SKM-1 (cell line): ENCODE results near the gene HCN1.

Experiments used
- DNase-seq: peaks from one replicate; lab custom pipeline; 2025; ENCODE audit not compliant: unreplicated experiment; lab: John Stamatoyannopoulos, UW

The HCN1 gene

DNA sequence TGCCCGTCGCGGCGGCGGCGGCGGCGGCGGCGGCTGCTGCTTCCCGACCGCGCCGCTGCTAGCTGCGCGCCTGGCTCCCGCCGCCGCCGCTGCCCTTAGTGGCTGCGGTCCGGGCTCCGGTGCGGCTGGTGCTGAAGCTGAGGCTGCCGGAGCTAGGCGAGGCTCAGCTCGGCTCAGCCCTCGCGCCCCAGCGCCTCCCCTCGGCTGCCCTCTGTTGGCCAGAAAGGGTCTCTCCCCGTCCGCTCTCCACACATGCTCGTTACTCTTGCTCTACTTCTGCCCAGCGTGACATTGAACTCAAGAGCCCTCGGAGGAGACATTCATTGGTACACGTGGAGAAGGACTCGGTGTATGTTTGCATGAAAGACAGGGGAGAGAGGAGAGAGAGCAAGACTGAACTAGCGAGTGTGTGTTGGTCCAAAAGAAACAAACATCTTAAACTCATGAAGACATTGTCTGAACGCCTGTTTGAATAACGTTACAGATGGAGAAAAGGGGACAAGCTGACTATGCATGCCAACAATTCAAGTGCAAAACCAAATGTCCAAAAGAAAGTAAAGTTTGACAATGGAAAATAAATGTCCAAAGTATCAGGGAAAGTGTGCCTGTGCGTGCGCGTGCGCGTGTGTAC lies at the start of gene HCN1:
Gene HCN1, minus strand, starts transcription at position 175 of the 631 bp plus-strand sequence.
- DNase-seq = no peak

DNA sequence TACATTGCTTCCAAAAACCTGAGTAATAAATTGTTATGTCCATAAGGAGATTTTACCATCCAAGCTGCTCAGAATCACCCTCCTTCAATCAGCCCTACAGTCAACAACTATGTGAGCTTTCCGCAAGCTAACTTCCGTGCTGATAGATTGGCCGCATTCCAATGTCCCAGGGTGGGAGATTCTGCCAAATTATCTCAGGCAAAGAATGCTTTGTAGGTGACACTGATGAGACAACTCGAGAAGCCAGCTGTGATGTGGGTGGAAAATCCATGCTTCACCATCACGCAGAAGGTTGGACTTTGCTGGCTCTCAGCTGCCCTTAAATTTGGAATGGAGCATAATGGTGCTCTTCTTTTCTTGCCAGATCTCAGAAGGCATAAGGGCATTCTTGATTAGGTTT lies 44.9 kb upstream of the HCN1 start:
- DNase-seq = no peak

DNA sequence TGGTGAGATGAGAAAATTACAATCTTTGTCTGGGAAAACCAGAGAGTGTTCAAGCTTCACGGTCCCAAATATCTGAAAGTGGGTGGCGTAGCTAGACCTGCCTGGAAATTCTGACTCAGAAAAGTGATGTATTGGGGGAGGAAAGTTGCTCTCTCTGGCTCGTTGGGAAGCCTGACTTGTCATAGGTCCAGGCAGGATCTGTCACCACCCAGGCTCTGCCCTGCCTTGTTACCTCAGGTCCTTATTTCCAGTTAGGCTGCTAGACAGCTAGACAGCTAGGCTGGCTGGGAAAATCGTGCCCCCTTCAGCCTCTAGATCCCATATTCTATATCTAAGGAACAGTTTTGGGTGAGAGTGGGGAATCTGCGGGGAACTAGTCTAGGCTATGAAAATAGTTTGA lies 41.0 kb upstream of the HCN1 start:
- no peak for DNase-seq

DNA sequence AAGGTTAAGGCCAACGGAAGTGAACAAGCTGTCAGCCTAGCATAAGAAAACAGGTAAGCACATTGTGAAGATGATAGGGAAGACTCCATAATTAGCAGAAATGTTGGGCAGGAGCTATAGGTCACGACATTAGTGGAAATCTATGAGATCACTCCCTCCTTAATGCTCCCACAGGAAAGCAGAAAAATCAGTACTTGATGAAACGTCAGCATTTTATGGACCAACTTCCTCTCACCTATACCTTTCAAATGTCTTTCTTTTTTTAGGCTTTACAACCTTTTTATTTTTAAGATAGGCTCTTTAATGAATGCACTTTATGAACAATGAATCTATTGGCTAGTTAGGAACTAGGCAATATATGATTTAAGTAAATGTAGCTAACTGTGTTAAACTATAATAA lies 29.4 kb upstream of the HCN1 start:
- DNase-seq = no peak

DNA sequence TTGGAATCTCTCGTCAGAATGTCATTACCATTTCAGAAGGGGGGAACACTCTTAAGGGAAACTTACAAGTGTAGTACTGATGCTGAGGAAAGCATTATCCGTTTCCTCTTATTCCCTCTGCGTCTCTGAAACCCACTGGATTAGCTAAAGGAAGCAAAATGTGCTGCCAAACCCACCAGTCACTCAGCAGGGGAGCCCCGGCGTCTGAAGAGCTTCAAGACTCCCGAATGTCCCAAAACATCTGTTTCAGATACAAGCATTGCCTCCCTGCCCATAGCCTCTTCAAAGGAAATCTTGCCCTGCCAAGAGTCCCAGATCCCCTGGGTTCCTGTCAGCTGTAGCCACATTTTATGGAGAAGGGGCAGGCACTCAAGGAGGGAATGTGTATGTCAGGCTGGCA lies 1.0 kb upstream of the HCN1 start:
- no peak for DNase-seq

DNA sequence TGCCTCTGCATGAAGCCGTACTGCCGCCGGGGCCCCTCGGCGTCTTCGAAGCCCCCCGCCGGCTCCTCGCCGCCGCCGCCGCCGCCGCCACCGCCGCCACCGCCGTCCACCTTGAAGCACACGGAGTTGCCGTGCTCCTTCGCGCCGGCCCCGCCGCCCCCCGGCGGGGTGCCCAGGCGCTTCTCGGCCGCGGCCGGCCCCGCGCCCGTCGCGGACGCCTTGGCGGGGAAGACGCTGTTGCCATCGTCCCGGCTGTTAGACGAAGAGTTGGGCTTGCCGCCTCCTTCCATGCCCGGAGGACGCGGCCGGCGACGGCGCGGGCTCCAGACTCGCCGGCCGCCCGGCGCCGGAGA lies 400 bp downstream of the HCN1 start:
- DNase-seq = no peak

DNA sequence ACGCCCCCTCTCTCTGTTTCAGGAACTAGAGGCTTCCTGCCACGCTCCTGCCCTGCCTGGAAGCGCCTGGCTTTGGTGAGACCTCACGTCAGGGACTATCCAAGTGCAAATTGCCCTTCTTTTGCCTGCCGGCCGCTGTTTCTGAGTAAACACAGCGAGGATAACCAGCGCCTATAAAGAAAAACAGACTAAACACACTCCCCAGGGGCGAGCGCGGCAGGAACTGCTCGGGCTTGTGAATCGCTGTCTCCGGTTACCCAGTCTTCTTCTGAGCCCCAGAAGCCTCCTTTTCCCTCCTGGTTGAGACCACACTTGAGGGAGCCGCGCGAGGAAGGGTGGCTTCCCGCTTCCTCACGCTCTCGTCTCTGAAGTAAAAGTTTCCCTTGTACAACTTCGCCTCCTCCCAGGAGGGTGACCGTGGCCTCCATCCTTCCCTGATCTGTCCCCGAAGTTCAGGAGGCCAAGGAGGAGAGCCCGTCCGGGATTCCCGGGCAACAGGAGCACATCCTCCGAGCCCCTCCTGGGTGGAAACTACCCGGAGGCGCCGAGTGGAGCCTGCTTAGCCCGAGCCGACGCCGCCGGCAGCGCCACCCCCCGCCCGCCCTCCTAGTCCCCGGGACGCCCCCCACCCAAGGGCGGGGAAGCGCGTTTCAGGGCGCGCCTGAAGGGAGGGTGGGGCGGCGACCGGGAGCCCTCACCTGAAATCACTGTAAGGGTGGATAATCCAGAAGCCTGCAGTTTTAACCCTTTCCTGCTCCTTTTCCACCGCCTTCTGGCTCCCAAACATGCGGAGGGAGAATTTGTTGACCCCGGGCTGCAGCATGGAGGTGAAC lies 993 bp downstream of the HCN1 start:
- DNase-seq = no peak

DNA sequence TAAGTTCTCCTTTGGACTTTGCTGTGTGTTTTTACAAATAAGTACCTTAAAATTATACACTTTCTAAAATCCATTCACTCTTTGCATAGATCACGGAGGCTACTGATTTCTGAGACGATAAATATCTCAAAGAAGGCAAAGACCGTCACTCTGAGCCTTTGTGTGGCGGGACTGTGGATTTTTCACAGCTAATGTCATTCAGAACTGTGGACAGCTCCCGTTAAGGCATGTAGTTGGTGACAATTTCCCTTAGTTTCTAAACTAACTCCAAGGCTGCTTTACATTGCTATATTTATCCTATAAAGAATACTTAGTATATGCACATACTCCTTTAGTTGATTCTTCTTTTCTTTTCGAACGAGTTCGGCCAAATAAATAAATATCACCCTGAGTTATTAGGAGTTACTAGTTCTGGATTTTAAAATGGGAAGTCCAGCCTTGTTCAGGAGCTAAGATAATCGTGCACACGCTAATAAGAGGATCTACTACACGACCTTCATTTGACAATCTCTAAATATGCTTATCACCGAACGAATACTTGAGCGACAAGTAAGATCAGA lies 1.8 kb downstream of the HCN1 start:
- no peak for DNase-seq

DNA sequence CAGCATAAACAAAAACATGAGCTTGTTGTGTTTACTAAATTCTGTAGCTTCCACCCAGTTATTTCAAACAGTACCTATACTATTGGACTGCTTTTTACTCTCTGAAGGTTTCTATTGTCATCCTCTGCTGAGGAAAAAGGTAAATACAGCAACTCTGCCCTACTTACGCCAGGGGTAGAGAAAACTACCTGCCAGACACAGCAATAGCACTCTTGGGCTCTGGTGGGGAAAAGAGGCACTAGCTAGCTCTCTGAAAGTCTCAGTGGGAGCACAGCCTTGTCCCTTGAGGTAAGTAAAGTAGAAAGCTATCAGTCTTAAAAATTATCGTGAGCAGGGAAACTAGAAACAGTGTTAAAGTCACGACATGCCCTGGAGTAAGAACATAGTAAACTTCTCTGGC lies 3.7 kb downstream of the HCN1 start:
- DNase-seq = no peak

DNA sequence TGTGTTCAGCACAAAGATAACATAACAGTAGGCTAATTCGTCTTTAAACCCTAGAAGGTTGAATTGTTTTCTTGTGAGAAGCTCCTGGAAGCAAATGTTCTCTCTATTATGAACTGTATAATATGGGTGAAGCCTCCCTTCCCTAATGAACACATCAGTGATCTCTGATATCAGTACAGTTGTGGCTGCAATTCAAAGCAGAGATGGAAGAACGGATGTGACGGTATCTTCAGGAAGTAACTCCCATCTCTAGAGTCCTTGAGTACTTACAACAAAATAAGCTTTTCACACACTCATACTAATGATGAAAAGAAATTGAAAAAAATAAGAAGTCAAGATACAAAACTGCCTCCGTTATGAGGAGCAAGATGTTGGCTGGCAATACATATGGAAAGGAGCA lies 4.5 kb downstream of the HCN1 start:
- DNase-seq = no peak

DNA sequence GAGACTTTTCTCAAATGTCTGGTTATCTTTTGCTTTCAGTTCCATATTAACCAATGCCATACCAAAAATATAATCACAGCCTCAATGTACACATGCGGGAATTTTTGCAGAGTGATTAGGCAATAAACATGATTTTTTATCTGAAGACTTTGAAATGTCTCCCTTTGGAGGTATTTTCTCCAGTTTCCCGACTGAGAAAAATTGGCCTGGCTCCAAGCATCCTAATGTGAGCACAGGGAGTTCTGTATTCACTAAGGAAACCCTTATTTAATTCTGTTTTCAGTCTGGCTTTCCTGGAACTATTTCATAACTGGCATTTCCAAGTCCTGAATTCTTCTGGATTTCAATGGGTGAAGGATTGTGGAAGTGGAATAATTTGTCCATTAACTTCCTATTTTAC lies 8.5 kb downstream of the HCN1 start:
- no peak for DNase-seq

DNA sequence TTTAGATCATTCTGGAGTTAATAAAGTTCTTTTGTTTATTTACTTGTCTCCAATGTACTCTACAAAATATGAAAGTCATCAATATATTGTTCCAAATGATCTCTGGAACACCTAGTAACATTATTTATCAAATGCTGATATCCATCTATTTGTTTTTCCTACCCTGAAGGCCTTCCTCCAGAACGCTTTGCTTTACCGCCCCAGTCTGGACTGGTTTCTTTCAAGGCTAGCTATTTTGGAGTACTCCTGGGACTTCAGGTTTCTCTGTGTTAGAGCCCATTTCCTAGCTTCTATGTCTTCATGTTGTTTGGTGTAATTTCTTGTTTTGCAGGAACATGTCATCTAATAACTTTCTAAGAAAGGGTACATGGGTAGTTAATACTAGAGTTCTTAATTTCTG lies 9.6 kb downstream of the HCN1 start:
- no peak for DNase-seq

DNA sequence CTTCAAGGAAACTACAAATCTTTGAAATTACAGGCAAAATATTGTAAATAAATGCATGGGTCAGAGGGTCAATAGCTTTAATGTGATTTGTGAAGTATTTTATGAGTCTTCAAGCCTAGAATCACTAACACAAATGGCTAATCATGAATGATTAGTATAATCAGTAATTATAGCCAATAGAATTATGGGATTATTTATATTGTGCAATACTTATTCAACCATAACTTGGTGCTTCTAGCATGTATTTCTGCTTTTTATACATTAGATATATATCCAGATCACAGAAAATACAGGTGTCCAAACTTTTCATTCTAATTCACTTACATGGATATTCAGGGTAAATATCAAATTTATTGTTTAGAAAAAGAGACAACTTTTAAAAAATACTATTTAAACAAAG lies 12.1 kb downstream of the HCN1 start:
- DNase-seq = no peak

DNA sequence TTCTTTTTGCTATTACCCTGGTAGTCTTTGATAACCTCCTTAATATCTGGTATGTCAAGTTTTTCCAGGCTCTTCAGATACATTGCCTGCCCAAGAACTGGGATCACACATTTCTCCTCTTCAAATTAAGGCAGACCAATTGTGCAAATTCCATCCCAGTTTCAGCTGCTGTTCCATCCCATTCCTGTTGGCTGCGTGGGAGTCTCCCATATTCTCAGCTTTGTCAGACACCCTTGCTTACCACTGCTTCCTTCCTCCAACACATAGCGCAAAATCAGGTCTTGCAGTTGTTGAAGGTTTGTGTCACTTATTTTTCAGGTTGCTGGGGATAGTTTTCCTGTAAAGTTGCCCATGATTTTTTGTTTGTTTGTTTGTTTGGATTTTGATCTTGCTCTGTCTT lies 15.2 kb downstream of the HCN1 start:
- no peak for DNase-seq

DNA sequence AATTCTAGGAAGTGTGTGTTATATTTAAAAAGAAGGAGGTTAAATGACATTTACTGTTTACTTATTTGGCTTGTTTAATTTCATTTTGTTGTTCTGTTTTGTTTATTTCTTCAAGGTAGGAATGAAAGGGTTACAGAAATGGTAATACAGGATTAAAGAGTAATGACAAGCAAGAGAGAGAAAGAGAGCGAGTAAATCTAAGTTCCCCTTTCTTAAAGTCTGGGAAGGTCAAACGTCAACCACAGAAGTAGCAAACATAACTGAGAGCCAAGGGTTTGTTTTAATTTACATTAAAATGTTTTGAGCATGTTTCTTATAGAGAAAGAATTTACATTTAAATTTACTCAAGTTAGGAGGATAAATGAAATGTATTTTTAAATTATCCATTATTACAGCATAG lies 18.7 kb downstream of the HCN1 start:
- DNase-seq = no peak

DNA sequence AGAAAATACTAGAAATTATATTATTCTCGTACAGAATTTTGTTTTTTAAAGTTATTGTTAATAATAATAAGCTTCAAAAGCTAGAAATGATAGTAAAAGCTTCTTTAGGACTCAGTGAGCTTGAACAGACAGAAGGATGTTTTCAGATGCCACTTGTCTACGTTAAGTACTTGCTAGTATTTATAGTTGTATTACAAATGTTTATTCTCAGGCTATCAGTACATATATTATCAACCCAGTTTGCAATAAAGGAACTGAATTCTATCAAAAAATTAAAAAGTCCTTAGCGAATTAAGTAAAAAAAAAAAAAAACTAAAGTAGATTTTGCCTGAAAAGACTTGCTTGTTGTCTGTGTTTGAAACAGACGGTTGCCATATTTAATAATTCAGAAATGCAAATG lies 23.9 kb downstream of the HCN1 start:
- no peak for DNase-seq

DNA sequence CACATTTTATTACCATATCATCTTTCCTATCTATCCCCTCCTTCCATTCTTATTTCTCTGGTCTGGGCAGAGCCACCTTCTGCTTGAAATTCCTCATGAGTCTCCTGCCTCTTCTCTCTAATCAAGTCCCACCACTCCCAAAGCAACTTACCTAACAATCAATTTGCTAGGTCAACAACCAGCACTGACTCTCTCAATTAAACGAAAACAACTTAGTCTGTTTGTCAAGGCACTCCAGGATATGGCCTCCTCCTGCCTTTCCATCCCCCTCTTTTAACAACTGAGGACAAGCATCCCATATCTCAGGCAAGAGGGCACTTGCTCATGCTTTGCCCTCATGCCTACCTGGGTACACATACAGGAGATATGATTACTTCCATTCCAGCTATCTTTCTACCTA lies 47.4 kb downstream of the HCN1 start:
- DNase-seq = no peak

DNA sequence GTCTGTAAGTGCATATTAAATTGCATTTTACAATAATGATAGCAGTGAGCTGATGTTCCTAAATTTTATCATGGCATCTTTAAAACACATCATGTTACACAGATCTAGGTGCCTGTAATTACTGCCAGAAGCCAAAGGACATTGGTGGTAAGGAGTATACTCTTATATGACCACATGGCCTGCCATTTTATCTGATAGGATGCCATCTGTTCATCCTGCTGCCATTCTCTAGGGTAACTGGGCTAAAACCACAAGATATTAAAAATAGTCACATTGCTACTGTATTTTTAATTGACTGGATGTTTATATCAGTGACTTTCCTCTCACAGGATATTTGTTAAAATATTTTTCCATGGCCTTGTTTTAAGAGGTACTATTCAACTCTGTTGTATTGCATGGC lies 53.1 kb downstream of the HCN1 start:
- DNase-seq = no peak

DNA sequence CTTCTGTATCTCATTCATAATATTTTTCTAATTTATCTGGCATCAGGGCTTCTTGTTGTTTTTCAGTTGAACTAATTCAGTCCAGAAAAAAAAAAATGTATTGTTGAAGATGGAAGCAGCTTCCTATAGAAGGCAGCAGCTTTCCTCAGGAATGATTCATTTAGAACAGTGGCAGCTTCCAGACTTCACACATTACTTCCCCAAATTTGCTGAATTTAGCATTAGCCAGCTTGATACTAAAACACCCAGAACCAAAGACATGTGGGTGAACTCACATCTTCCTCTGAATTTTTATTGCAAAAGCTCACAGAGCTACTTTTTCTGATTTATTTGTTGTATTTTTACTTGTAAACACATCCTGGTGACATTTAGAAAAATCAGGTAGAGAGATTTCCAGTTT lies 53.8 kb downstream of the HCN1 start:
- DNase-seq = no peak

DNA sequence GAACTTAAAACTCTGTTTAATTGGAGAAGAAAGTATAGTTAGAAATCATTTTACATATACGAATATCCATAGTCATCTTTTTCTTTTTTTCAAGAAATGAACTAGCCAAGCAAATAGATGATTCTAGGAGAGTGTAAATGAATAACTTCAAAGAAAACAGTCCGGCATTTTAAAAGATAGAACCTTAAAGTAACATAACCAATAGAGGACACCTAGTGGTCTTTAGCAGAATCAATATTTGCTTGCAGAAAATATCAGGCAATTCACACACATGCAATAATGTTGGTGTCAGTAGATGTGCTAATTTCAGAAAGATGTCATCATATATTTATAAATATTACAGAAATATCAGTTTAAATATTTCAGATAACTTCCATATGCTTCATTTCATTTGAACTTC lies 57.1 kb downstream of the HCN1 start:
- DNase-seq = no peak

DNA sequence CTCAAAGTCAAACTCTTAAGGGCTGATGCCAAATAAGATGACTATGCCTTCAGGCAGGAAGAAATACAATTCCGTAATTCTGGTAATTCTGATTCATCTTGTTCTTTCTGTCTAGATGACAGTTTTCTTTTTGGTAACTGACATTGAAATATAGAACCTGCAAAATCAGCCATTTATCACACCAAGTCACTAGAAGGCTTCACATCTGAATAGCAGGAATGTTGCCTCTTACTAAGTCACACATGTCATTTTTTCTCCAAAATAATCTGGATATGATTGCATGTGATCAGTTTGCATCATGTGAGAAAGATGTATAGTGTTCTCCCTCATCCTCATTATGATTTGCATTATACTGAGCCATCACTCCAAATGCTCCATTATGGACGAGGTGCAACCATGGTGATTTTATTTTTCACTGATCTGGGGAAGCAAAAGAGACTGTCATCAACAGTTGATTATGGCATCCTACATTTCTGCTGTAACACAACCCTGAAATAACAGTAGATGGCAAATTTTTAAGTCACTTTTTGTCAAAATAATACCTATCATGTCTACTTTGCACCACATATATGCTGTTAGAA lies 69.0 kb downstream of the HCN1 start:
- no peak for DNase-seq

DNA sequence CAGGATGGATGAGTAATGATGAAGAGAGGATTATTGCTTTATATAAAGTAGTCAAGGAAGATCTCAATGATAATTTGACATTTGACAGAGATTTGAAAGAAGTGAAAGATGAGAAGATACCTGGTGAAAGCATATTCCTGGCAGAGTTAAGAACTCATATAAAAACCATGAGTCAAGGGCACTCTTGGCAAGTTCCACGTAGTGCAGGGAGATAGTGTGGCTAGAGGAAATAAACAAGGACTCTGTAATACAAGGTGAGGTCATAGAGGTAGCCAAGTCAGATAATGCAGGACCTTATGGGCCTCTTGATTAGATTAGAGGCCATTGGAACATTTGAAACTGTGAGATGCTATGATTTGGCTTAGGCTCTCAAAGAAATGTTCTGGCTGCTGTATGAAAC lies 72.3 kb downstream of the HCN1 start:
- DNase-seq = no peak
